Fibroblast of pulmonary artery (primary cell): Measurements from ENCODE around the gene ERFE.

ENCODE experiments used
- DNase-seq: peaks from one replicate; pipeline ENCODE4 v3.0.0-alpha.2; 2010; ENCODE audit warnings: low read depth
- H3K4me3 ChIP-seq: replicated peaks from 2 replicates; pipeline ENCODE4 v1.5.1; 2011; ENCODE audit warnings: low read depth, mild to moderate bottlenecking, control low read depth, low read length, moderate library complexity
- TF ChIP-seq, protein P1 (sequence below): IDR thresholded peaks from 2 replicates; pipeline ENCODE4 v1.5.1; 2011; ENCODE audit warnings: mild to moderate bottlenecking, control low read depth, low read length, inconsistent platforms; ENCODE audit errors: missing control alignments

ERFE gene

DNA sequence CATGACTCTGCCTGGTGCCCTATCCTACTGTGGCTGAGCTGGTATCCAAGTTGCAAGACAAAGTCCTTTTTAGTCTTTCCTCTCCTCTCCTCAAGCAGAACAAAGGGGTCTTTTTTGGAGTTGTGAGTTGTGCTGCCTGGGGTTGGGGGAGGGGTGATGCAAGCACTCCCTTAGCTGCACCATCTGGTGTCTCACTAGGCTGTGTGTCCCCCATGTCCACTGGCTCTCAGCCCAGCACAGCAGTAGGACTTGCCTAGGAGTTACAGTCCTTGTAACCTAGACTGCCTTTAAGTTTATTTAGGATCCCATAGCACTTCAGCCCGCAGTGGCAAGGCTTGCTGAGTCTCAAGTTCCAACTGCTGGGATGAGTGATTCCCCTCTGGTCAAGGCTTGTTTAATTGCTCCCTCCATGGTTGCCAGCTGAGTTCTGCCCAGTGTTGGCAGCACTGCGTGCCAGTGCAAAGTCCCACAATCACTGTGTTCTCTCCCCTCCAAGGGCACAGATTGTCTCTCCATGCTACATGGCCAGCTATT lies 57.9 kb downstream of the ERFE start:
- TF ChIP-seq, protein P1, sequence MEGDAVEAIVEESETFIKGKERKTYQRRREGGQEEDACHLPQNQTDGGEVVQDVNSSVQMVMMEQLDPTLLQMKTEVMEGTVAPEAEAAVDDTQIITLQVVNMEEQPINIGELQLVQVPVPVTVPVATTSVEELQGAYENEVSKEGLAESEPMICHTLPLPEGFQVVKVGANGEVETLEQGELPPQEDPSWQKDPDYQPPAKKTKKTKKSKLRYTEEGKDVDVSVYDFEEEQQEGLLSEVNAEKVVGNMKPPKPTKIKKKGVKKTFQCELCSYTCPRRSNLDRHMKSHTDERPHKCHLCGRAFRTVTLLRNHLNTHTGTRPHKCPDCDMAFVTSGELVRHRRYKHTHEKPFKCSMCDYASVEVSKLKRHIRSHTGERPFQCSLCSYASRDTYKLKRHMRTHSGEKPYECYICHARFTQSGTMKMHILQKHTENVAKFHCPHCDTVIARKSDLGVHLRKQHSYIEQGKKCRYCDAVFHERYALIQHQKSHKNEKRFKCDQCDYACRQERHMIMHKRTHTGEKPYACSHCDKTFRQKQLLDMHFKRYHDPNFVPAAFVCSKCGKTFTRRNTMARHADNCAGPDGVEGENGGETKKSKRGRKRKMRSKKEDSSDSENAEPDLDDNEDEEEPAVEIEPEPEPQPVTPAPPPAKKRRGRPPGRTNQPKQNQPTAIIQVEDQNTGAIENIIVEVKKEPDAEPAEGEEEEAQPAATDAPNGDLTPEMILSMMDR = no peak
- no peak for DNase-seq
- H3K4me3 ChIP-seq = no peak overlapping the region
